Muscle layer of duodenum (tissue), 2 donors: ENCODE measurements around the gene EIF3I.
"Not testable (repeated sequence)": the region's sequence is repeated elsewhere in the genome, so short reads cannot be mapped to it uniquely, and the experiment has no call there.

Source experiments
- H3K27ac ChIP-seq: one replicate; pipeline ENCODE4 v1.7.0; 2013; ENCODE audit warnings: mild to moderate bottlenecking, low read length
- H3K27me3 ChIP-seq: one replicate; pipeline ENCODE4 v1.7.0; 2013; ENCODE audit warnings: low read depth, mild to moderate bottlenecking, control low read depth, low read length
- H3K36me3 ChIP-seq, 2 donors: one replicate each; pipeline ENCODE4 v1.7.0; 2013; ENCODE audit warnings: low read length in 2 of 2, control low read depth in 1 of 2, mild to moderate bottlenecking in 1 of 2; ENCODE audit not compliant: insufficient read depth in 2 of 2, control insufficient read depth in 1 of 2
- H3K4me1 ChIP-seq, 2 donors: one replicate each; pipeline ENCODE4 v1.7.0; 2013; ENCODE audit warnings: low read length in 2 of 2, mild to moderate bottlenecking in 2 of 2, control low read depth in 1 of 2, moderate library complexity in 1 of 2; ENCODE audit not compliant: insufficient read depth in 2 of 2, control insufficient read depth in 1 of 2
- H3K4me3 ChIP-seq, 2 donors: one replicate each; pipeline ENCODE4 v1.7.0; 2013; ENCODE audit warnings: low read length in 2 of 2, low read depth in 1 of 2, mild to moderate bottlenecking in 1 of 2
- H3K9me3 ChIP-seq, 2 donors: one replicate each; pipeline ENCODE4 v1.7.0; 2013; ENCODE audit warnings: low read length in 2 of 2, control low read depth in 1 of 2, mild to moderate bottlenecking in 1 of 2; ENCODE audit not compliant: control insufficient read depth in 1 of 2
- donor health status: healthy.

Gene EIF3I

DNA sequence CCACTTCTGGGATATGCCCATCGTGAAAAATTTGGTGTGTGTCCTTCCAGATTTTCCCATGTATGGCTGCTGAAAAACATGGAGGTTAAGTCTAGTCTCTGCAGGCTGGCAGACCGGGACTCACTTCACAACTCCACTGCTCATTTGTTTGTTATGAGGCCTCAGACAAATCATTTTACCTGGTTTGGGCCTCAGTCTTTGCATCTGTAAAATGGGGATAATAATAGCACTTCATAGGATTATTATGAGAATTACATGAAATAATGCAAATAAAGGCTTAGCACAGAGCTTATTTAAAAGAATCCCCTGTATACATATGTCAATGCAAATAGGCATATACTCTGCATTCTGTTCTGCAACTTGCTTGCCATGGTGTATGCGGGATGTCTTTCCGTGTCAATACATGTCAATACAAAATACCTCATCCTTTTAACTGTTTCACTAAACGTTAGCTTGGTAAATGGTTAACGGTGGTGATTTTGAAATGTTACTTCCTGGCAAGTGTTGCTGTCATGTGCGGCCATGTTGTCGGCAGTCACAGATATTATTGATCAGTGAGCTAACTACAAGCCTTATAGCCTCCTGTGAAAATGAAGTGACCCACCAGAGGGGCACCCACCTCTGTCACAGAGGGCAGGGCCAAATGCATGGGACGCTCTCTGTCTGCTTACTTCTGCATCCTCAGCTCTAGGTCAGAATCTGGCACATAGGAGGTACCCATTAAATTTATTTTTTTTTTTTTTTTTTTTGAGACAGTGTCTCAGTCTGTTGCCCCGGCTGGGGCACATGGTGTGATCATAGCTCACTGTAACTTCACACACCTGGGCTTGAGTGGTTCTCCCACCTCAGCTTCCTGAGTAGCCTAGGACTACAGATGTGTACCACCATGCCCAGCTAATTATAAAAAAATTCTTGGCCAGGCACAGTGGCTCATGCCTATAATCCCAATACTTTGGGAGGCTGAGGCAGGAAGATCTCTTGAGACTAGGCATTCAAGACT lies 33.2 kb downstream of the EIF3I start:
- no peaks in the 10 kb centered on the region for H3K27me3 ChIP-seq
- no peak overlapping the region for H3K4me3 ChIP-seq
- no peaks in the 10 kb centered on the region for H3K36me3 ChIP-seq
- no peak overlapping the region for H3K27ac ChIP-seq
- no peaks in the 10 kb centered on the region for H3K4me1 ChIP-seq
- H3K9me3 ChIP-seq: no peaks in the 10 kb centered on the region

- no peaks in the 10 kb centered on the region for H3K27me3 ChIP-seq
- H3K4me1 ChIP-seq: no peaks in the 10 kb centered on the region
- H3K27ac ChIP-seq: no peak overlapping the region
- no peak overlapping the region for H3K4me3 ChIP-seq
- no peaks in the 10 kb centered on the region for H3K36me3 ChIP-seq
- no peaks in the 10 kb centered on the region for H3K9me3 ChIP-seq
These were observed 34.4 kb downstream of the EIF3I start for GRCh38 chr1:32256473-32257226.

- no peak overlapping the region for H3K27ac ChIP-seq
- no peak overlapping the region for H3K4me3 ChIP-seq
- no peaks in the 10 kb centered on the region for H3K9me3 ChIP-seq
- no peaks in the 10 kb centered on the region for H3K4me1 ChIP-seq
- no peaks in the 10 kb centered on the region for H3K36me3 ChIP-seq
- H3K27me3 ChIP-seq: no peaks in the 10 kb centered on the region
These were observed 35.0 kb downstream of the EIF3I start for GRCh38 chr1:32257227-32257508.

DNA sequence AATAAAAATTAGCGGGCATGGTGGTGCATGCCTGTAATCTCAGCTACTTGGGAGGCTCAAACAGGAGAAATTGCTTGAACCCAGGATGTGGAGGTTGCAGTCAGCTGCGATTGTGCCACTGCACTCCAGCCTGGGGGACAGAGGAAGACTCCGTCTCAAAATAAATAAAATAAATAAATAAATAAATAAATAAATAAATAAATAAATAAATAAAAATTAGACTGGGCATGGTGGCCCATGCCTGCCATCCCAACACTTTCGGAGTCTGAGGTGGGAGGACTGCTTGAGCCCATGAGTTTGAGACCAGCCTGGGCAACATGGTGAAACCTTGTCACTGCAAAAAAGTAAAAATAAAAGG lies 41.0 kb downstream of the EIF3I start:
- not testable (repeated sequence) for H3K9me3 ChIP-seq, H3K27ac ChIP-seq

GRCh38 chr1:32263744-32264143 lies 41.5 kb downstream of the EIF3I start:
- Histone ChIP-seq H3K4me1 (no peaks in the 10 kb centered on the region), H3K27ac (no peak overlapping the region), H3K4me3 (no peak overlapping the region), H3K36me3 (no peaks in the 10 kb centered on the region), H3K27me3 (no peaks in the 10 kb centered on the region), H3K9me3 (no peaks in the 10 kb centered on the region)

More for the DNA sequence above, 41.0 kb downstream of the EIF3I start:
- not testable (repeated sequence) for H3K27me3 ChIP-seq, H3K36me3 ChIP-seq, H3K4me3 ChIP-seq, H3K4me1 ChIP-seq

GRCh38 chr1:32265846-32266245 lies 43.6 kb downstream of the EIF3I start:
- H3K9me3 ChIP-seq: no peaks in the 10 kb centered on the region
- no peaks in the 10 kb centered on the region for H3K36me3 ChIP-seq
- H3K27me3 ChIP-seq: no peaks in the 10 kb centered on the region
- H3K27ac ChIP-seq: no peak overlapping the region
- no peak overlapping the region for H3K4me3 ChIP-seq
- H3K4me1 ChIP-seq: no peaks in the 10 kb centered on the region

- Histone ChIP-seq H3K4me1 (no peaks in the 10 kb centered on the region), H3K9me3 (no peaks in the 10 kb centered on the region), H3K4me3 (no peak overlapping the region), H3K36me3 (no peaks in the 10 kb centered on the region), H3K27ac (no peak overlapping the region), H3K27me3 (no peaks in the 10 kb centered on the region)
These were observed 44.8 kb downstream of the EIF3I start for GRCh38 chr1:32266921-32267591.

GRCh38 chr1:32269744-32270143 lies 47.5 kb downstream of the EIF3I start:
- Histone ChIP-seq H3K9me3 (no peaks in the 10 kb centered on the region), H3K4me3 (no peak overlapping the region), H3K36me3 (no peaks in the 10 kb centered on the region), H3K27ac (no peak overlapping the region), H3K27me3 (no peaks in the 10 kb centered on the region), H3K4me1 (no peaks in the 10 kb centered on the region)

GRCh38 chr1:32272557-32273390 lies 50.6 kb downstream of the EIF3I start:
- H3K9me3 ChIP-seq: no peaks in the 10 kb centered on the region
- H3K36me3 ChIP-seq: no peaks in the 10 kb centered on the region
- peaks cover 9% of the 10 kb centered on the region for H3K27me3 ChIP-seq
- H3K4me1 ChIP-seq: no peaks in the 10 kb centered on the region
- no peak overlapping the region for H3K27ac ChIP-seq
- no peak overlapping the region for H3K4me3 ChIP-seq

DNA sequence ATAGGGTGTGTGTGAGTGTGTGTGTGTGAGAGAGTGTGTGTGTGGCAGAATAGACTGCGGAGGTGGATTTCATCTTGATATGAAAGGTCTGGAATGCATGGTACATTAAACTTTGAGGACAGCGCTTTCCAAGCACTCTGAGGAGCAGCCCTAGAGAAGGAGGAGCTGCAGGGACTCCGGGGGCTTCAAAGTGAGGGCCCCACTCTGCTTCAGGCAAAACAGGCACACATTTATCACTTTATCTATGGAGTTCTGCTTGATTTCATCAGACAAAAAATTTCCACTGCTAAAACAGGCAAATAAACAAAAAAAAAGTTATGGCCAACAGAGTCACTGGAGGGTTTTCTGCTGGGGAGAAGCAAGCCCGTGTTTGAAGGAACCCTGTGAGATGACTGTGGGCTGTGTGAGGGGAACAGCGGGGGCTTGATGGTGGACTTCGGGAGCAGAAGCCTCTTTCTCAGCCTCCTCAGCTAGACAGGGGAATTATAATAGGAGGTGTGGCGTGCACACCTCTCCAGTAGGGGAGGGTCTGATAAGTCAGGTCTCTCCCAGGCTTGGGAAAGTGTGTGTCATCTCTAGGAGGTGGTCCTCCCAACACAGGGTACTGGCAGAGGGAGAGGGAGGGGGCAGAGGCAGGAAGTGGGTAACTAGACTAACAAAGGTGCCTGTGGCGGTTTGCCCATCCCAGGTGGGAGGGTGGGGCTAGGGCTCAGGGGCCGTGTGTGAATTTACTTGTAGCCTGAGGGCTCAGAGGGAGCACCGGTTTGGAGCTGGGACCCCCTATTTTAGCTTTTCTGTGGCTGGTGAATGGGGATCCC lies 51.4 kb downstream of the EIF3I start:
- Histone ChIP-seq H3K27ac (no peak overlapping the region), H3K4me3 (no peak overlapping the region)

More for the DNA sequence above, 51.4 kb downstream of the EIF3I start:
- no peaks in the 10 kb centered on the region for H3K4me1 ChIP-seq
- H3K9me3 ChIP-seq: no peaks in the 10 kb centered on the region
- no peaks in the 10 kb centered on the region for H3K36me3 ChIP-seq
- peaks cover 9% of the 10 kb centered on the region for H3K27me3 ChIP-seq
